CD4-positive, alpha-beta T cell treated with Interleukin-21 for 1 hour (primary cell): ENCODE data around the gene CADM3.

Source experiments
- DNase-seq: peaks from one replicate; pipeline ENCODE4 v3.0.0-alpha.2; 2020

Gene CADM3

GRCh38 chr1:159207774-159208173, 36.4 kb downstream of the CADM3 start:
- no peak for DNase-seq

DNA sequence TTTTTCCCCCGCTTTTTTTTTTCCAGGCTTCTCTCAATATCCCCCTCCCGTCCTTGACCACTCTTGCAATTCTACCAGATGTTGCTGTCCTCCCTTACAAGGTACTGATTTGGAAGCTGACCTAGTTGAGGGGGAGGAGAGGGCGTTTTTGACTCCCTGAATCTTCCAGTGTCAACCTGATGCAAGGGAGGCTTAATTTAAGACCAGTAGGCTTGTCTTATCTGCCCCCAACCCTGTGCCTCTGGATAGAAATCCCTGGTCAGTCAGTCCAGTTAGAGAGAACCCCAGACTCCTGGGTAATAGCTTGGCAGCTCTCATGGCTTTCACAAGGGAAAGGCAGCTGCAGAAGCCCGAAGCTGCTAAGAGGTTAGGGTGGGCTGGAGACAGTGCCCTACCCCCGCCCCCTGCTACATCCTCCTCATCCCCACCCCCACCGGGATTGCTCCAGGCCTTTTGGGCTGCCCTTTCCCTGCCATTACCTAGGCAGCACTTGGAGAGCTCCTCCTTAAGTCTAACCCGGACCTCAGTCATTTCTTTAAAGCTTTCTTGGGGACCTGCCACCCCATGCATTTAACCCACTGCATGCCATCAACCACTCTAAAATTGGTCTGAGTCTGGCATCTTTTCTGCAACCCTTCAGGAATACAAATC, 36.9 kb downstream of the CADM3 start:
- no peak for DNase-seq

- no peak for DNase-seq
Observed at GRCh38 chr1:159209061-159209460, 37.6 kb downstream of the CADM3 start.

DNA sequence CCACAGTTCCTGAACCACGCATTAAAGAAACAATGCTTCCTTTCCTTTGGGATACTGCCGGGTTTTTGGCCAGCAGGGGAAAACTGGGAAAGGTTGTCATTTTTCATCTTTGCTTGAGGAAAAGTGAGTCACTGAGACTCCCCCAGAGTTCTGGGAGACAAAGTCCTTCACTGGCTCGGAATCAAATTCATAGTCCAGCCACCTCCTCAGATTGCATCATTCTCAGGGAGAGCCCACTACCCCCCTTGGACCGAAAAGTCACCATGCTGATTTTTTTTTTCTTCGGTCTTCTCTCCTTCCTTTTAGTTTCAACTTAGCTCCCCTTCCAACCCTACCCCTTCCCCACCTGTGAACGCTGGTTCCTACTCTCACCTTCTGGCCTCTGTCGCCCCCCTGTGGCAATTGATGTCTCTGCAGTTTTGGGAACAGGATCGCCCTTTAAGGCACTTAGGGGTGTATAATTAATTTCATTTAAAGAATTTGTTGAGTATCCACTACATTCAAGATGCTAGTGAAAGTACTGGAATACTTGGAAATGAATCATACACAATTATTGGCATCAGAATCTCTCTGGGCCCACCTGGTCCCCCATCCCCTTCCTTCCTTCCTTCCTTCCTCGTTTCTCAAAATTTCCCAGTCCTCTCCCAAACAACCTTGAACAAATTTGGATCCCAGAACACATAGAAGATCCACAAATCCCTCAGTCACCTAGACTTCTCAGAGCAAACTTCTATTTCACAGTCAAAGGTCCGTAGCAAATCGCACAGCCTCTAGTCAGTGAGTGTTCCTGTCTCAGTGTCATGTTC, 40.1 kb downstream of the CADM3 start:
- peak; percentile 35 for DNase-seq

DNA sequence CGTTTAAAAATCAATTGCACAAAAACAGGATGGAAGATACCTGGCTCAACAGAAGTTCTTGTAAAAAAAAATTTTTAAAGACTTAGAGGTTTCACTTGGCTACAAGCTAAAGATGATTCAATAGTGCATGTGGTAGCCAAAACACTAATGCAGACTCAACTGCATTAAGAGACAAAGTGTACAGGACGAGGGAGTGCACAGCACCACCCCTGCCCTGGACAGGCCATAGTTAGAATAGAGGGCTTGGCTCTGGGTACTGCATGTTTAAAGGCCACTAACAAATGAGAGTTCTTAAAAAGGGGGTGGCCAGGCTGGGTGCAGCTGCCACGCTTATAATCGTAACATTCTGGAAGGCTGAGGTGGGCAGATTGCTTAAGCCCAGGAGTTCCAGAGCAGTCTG, 41.2 kb downstream of the CADM3 start:
- DNase-seq = no peak

DNA sequence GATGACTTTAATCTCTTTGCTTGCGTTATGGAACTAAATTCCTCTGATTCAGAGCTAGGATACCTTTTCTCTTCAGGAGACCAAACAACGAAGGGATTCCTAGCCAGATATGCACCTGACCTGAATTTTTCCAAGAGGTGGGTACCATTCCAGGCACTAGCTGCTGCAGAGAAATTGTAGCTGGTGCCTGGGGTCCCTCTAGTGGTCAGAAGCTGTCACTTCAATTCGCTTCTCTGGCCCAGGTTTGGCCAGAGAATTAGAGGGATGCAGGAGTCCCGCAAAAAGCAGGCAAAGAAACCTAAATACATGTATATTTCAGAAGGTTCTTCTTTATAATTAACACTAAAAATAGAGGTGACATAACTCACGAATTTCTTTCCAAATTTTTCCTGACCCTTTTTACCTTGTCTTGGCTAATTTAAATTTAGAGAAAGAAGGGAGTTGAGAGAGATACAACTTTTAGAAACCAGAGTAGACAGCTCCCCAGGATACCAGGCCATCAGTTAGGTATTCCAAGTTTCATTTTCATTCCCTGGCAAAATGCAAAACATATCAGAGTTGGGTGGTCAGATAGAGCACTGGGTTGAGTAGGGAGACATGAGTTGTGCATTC, 42.8 kb downstream of the CADM3 start:
- peak; percentile 33 for DNase-seq

DNA sequence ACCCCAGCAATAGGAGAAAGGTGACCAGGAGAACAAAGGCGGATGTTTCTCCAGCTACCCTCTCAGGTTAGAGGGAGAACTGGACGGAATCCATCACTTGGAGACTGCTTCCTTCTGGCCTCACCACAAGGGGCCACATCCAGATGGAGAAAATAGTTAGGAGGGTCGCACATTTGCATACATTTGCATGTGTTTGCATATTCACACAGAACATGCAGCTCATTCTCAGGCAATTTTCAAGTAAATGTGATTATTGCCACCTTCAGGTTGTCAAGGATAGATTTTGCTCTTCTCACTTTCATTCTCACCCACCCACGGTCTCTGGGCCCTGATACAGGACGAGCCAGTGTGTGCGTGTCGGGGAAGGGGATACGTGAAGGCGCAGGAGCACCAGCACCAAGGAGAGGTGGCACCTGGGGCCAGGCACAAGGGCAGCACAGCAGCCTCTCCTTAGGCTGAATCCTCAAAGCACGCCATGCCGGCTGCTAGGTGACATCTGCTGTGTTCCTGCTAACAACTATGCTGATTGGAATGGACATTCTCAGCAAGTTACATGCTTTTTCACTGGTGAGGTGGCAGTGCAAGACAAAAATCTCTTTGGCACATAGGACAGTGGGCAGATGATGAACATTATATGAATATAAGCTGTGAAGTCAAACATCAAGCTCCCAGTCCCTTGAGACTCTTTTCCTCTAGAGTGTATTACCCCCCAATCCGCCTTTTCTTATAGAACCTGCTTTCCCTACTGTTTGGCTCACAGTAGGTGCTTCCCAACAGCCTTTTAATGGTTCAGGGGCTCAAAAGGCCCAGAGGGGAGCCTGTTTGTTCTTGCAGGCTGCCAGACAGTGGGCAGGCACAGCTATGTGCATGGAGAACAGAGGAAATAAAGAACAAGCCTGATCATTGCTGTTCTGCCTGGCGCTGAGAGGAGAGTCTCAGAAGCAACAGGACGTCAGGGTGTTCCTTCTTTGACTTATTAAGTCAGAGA, 47.5 kb downstream of the CADM3 start:
- no peak for DNase-seq

DNA sequence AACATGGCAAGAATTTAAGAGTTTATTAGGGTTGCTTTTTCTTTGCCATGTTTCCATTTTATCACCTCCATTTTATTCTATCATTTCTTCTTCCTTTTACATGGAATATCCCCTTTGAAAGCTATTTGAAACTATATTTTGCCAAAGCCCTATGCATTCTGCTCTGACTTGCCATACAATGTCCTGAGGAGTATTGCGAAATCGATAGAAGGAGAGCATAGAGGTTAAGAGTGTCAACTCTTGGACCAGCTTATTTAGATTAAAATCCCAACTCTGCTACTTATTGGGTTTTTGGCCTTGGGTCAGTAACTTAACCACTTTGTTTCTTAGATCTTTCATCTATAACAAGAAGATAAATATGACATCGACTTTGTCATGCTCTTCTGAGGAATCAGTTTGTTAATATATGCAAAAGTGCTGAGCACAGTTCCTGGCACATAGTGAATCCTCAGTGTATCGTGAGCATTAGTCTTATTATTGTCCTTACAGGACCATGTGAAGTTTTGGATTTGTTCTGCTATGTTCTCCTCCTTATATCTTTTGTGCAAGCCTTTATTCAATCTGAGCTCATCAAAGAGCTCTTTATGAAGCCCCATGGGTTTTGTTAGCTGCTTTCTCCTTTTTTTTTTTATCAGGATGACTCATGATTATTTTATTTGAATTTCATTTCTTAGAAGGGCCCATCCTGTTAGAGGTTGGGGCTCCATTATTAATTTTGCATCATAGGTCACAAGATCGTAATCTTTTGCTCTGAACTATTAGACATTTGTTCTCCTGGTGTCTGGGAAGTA, 50.9 kb downstream of the CADM3 start:
- DNase-seq = no peak

- DNase-seq = no peak
Observed at GRCh38 chr1:159223004-159223403, 51.6 kb downstream of the CADM3 start.

DNA sequence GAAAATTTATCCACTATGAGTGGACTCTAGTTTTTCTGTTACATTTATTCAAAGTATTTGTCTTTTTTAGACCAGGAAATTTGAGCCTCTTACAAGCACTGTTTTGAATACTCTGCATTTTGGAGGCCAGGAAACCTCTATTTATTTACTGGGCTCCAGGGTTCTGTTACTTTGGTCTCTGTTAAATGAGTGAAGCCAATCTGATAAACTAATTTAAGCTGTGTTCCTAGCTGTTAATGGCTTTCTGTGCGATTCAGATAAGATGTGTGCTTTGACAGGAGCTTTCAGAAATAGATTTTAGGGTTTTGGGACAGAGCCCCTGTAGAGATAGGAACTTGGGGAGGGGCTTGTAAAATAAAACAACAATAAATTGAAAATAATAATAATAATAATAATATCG, 57.1 kb downstream of the CADM3 start:
- DNase-seq = no peak

- DNase-seq = no peak
Observed at GRCh38 chr1:159229260-159229885, 58.0 kb downstream of the CADM3 start.

DNA sequence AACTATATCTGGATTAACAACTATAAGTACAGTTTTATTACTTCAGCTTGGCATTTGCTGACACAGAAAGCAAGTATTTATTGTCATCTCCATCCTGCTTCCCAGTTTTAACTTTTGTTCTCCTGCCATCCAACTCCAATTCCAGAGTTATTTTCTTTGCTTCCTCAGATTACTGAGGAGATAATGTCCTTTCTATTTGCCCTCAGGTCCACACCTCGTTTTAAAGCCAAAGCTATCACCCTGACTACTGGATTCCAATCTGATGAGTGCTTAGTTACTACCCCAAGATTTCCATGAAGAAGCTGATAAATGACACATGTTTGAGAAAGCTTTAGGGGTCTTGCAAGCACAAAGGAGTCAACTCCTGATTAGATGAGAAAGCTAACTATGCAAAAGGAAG, 58.5 kb downstream of the CADM3 start:
- DNase-seq = no peak

DNA sequence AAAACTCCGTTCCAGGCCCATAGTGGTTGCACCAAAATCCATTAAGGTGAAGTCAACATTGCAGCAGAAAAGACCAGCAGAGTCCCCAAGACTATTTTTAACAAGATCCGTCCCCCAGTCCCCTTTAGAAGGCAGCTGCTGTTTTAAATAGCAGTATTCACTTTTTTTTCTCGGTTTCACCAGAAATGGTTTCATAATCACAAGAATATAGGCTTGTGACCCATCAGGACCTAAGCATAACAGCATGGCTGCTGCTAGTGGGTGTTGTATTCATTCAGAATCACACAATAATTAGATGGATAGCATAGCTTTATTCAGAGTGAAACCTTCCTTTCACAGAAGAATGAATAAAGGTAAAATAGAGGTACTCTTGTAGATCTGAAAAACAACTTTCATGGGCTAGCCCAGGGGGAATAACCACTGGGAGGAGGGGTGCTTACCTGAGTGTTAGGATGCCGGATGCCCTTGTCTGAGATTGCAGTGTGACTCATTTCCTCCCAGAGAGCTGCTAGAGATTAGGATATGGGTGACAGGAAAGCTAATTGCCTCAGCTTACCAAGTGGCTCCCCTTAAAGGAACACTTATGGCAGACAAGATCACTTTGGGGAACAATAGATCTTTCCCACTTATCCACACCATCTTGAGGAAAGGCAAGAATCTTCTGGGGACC, 68.3 kb downstream of the CADM3 start:
- DNase-seq = no peak

DNA sequence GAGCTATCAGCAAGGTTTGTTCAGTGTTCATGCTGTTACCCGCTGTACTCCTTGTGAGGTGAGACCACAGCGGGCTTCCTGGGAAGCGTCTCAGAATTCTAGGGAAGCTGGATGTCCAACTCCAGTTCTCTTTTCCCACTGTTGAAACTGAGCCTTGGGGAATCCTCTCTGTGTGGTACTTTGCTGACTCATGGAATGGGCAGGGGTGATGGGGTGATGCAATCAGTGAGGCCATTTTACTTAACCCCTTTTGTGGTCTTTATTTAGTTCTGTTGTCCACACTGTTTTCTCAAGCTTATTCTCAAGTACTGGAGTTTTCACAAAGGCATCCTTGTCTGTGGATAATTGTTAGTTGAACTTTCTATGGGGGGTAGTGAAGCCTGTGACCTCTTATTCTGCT, 75.9 kb downstream of the CADM3 start:
- no peak for DNase-seq

- no peak for DNase-seq
Observed at GRCh38 chr1:159248311-159248710, 76.9 kb downstream of the CADM3 start.

- DNase-seq = no peak
Observed at GRCh38 chr1:159250638-159251216, 79.3 kb downstream of the CADM3 start.
